WTC11 (cell line): ENCODE measurements around the gene LOC101059915.
"Not testable (repeated sequence)": the region's sequence is repeated elsewhere in the genome, so short reads cannot be mapped to it uniquely, and the experiment has no call there.

Source experiments
- CTCF ChIP-seq: fragments of 200-600 bp; IDR thresholded peaks from 2 replicates; pipeline ENCODE4 v1.8.0; 2022; ENCODE audit warnings: antibody characterized with exemption
- IRF1 ChIP-seq: sonication (generic); formaldehyde crosslinking; IDR thresholded peaks from 2 replicates; pipeline ENCODE4 v1.8.0; 2023; ENCODE audit warnings: missing genetic modification reagents
- JAZF1 ChIP-seq: fragments of 250-450 bp; sonication (Bioruptor Pico); IDR thresholded peaks from 2 replicates; pipeline ENCODE4 v1.9.0; 2021; ENCODE audit warnings: moderate library complexity, mild to moderate bottlenecking, inconsistent platforms
- MYBL2 ChIP-seq: sonication (generic); formaldehyde crosslinking; IDR thresholded peaks from 2 replicates; pipeline ENCODE4 v1.8.1; 2023; ENCODE audit warnings: mild to moderate bottlenecking, moderate library complexity, missing genetic modification reagents
- NFE2L1 ChIP-seq: sonication (generic); formaldehyde crosslinking; IDR thresholded peaks from 2 replicates; pipeline ENCODE4 v1.8.1; 2023; ENCODE audit warnings: missing genetic modification reagents
- NR3C1 ChIP-seq: sonication (generic); formaldehyde crosslinking; conservative IDR thresholded peaks from 2 replicates; pipeline ENCODE4 v1.8.1; 2023; ENCODE audit warnings: low read depth, mild to moderate bottlenecking, missing genetic modification reagents
- RORB ChIP-seq: fragments of 250-450 bp; sonication (Bioruptor Pico); IDR thresholded peaks from 2 replicates; pipeline ENCODE4 v1.9.0; 2021; ENCODE audit warnings: mild to moderate bottlenecking
- SP1 ChIP-seq: sonication (generic); formaldehyde crosslinking; conservative IDR thresholded peaks from 2 replicates; pipeline ENCODE4 v1.8.1; 2022; ENCODE audit warnings: missing genetic modification reagents
- TCF7 ChIP-seq: sonication (generic); formaldehyde crosslinking; IDR thresholded peaks from 2 replicates; pipeline ENCODE4 v1.8.0; 2022; ENCODE audit warnings: mild to moderate bottlenecking, low read depth, missing genetic modification reagents, moderate library complexity
- TEAD4 ChIP-seq: sonication (generic); formaldehyde crosslinking; IDR thresholded peaks from 2 replicates; pipeline ENCODE4 v1.8.0; 2022; ENCODE audit warnings: mild to moderate bottlenecking, missing genetic modification reagents
- USF2 ChIP-seq: sonication (generic); formaldehyde crosslinking; IDR thresholded peaks from 2 replicates; pipeline ENCODE4 v1.8.1; 2023; ENCODE audit warnings: mild to moderate bottlenecking, missing genetic modification reagents, moderate library complexity
- ZNF232 ChIP-seq: sonication (generic); formaldehyde crosslinking; IDR thresholded peaks from 2 replicates; pipeline ENCODE4 v1.8.0; 2022; ENCODE audit warnings: mild to moderate bottlenecking, missing genetic modification reagents
- ZNF512 ChIP-seq: sonication (generic); formaldehyde crosslinking; IDR thresholded peaks from 2 replicates; pipeline ENCODE4 v1.8.1; 2022; ENCODE audit warnings: missing genetic modification reagents, borderline replicate concordance

GRCh38 chrX:71702853-71703252 lies 35.5 kb downstream of the LOC101059915 start:
- TF ChIP-seq IRF1; CTCF; SP1 (CRISPR knock-in tag); ZNF232 (CRISPR knock-in tag); RORB (CRISPR knock-in tag); NR3C1; NFE2L1 (CRISPR knock-in tag); MYBL2 (CRISPR knock-in tag); USF2; ZNF512 (CRISPR knock-in tag); TEAD4; TCF7 (CRISPR knock-in tag); JAZF1 (CRISPR knock-in tag): not testable (repeated sequence)
